Measurements from ENCODE around the gene CIPC. TPM values are rescaled to one million over a fixed set of nuclear protein-coding genes. Genes with fewer than 3 reads are reported as not detected.

CIPC gene
- total and polyA plus RNA-seq, 2 of the 13 experiments (the other 11 are each of a cell fraction or from before 2014, with no cell fraction given), result 7.6 to 13.9 TPM

GRCh38 chr14:77053046-77053841, 44.8 kb upstream of the CIPC start (continued):
- TF ChIP-seq, protein P1, sequence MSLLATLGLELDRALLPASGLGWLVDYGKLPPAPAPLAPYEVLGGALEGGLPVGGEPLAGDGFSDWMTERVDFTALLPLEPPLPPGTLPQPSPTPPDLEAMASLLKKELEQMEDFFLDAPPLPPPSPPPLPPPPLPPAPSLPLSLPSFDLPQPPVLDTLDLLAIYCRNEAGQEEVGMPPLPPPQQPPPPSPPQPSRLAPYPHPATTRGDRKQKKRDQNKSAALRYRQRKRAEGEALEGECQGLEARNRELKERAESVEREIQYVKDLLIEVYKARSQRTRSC (CRISPR knock-in tag; IDR thresholded peaks at IDR 0.05; ENCODE audit: low read depth), result no peak
- TF ChIP-seq CHCHD3 (CRISPR knock-in tag; IDR thresholded peaks at IDR 0.05), result no peak
- TF ChIP-seq FOSL1 (CRISPR knock-in tag; IDR thresholded peaks at IDR 0.05; ENCODE audit: borderline replicate concordance), result no peak
- no peak for TF ChIP-seq ZNF703 (CRISPR knock-in tag; IDR thresholded peaks at IDR 0.05; ENCODE audit: borderline replicate concordance)
- TF ChIP-seq ZNF768 (CRISPR knock-in tag; IDR thresholded peaks at IDR 0.05), result peak; percentile 40; the same call in 1 of the 2 replicates
- TF ChIP-seq GTF2F1 (IDR thresholded peaks at IDR 0.05; ENCODE audit: low read length), result no peak
- TF ChIP-seq, protein P2, sequence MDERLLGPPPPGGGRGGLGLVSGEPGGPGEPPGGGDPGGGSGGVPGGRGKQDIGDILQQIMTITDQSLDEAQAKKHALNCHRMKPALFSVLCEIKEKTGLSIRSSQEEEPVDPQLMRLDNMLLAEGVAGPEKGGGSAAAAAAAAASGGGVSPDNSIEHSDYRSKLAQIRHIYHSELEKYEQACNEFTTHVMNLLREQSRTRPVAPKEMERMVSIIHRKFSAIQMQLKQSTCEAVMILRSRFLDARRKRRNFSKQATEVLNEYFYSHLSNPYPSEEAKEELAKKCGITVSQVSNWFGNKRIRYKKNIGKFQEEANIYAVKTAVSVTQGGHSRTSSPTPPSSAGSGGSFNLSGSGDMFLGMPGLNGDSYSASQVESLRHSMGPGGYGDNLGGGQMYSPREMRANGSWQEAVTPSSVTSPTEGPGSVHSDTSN (CRISPR knock-in tag; IDR thresholded peaks at IDR 0.05), result no peak
- no peak for TF ChIP-seq NPAS2 (CRISPR knock-in tag; IDR thresholded peaks at IDR 0.05; ENCODE audit: borderline replicate concordance)
- no peak for TF ChIP-seq ZNF556 (CRISPR knock-in tag; IDR thresholded peaks at IDR 0.05; ENCODE audit: borderline replicate concordance)
- no peak for TF ChIP-seq LBX2 (CRISPR knock-in tag; IDR thresholded peaks at IDR 0.05; ENCODE audit: borderline replicate concordance)
- no peak for TF ChIP-seq TBX3 (IDR thresholded peaks at IDR 0.05; ENCODE audit: borderline replicate concordance)
- TF ChIP-seq, protein P3, sequence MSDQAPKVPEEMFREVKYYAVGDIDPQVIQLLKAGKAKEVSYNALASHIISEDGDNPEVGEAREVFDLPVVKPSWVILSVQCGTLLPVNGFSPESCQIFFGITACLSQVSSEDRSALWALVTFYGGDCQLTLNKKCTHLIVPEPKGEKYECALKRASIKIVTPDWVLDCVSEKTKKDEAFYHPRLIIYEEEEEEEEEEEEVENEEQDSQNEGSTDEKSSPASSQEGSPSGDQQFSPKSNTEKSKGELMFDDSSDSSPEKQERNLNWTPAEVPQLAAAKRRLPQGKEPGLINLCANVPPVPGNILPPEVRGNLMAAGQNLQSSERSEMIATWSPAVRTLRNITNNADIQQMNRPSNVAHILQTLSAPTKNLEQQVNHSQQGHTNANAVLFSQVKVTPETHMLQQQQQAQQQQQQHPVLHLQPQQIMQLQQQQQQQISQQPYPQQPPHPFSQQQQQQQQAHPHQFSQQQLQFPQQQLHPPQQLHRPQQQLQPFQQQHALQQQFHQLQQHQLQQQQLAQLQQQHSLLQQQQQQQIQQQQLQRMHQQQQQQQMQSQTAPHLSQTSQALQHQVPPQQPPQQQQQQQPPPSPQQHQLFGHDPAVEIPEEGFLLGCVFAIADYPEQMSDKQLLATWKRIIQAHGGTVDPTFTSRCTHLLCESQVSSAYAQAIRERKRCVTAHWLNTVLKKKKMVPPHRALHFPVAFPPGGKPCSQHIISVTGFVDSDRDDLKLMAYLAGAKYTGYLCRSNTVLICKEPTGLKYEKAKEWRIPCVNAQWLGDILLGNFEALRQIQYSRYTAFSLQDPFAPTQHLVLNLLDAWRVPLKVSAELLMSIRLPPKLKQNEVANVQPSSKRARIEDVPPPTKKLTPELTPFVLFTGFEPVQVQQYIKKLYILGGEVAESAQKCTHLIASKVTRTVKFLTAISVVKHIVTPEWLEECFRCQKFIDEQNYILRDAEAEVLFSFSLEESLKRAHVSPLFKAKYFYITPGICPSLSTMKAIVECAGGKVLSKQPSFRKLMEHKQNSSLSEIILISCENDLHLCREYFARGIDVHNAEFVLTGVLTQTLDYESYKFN (CRISPR knock-in tag; conservative IDR thresholded peaks at IDR 0.05), result no peak
- TF ChIP-seq, protein P4, sequence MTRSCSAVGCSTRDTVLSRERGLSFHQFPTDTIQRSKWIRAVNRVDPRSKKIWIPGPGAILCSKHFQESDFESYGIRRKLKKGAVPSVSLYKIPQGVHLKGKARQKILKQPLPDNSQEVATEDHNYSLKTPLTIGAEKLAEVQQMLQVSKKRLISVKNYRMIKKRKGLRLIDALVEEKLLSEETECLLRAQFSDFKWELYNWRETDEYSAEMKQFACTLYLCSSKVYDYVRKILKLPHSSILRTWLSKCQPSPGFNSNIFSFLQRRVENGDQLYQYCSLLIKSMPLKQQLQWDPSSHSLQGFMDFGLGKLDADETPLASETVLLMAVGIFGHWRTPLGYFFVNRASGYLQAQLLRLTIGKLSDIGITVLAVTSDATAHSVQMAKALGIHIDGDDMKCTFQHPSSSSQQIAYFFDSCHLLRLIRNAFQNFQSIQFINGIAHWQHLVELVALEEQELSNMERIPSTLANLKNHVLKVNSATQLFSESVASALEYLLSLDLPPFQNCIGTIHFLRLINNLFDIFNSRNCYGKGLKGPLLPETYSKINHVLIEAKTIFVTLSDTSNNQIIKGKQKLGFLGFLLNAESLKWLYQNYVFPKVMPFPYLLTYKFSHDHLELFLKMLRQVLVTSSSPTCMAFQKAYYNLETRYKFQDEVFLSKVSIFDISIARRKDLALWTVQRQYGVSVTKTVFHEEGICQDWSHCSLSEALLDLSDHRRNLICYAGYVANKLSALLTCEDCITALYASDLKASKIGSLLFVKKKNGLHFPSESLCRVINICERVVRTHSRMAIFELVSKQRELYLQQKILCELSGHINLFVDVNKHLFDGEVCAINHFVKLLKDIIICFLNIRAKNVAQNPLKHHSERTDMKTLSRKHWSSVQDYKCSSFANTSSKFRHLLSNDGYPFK (CRISPR knock-in tag; IDR thresholded peaks at IDR 0.05; ENCODE audit: borderline replicate concordance), result 0 out of 2 replicates have a peak, but pooled peaks have one; percentile 42
- no peak for TF ChIP-seq ZFP82 (CRISPR knock-in tag; IDR thresholded peaks at IDR 0.05; ENCODE audit: borderline replicate concordance)
- TF ChIP-seq, protein P5, sequence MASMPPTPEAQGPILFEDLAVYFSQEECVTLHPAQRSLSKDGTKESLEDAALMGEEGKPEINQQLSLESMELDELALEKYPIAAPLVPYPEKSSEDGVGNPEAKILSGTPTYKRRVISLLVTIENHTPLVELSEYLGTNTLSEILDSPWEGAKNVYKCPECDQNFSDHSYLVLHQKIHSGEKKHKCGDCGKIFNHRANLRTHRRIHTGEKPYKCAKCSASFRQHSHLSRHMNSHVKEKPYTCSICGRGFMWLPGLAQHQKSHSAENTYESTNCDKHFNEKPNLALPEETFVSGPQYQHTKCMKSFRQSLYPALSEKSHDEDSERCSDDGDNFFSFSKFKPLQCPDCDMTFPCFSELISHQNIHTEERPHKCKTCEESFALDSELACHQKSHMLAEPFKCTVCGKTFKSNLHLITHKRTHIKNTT (CRISPR knock-in tag; IDR thresholded peaks at IDR 0.05), result no peak
- TF ChIP-seq POGK (CRISPR knock-in tag; conservative IDR thresholded peaks at IDR 0.05), result no peak
